Stimulated activated CD4-positive, alpha-beta T cell treated with anti-CD3 and anti-CD28 coated beads, Interleukin-2, amount 100 ng/mL, for 24 hours (primary cell): ENCODE results near the gene RTEL1.
A peak's percentile ranks its signal among the peaks of the same experiment; 100 is the strongest.
"Not testable (repeated sequence)": the region's sequence is repeated elsewhere in the genome, so short reads cannot be mapped to it uniquely, and the experiment has no call there.

Experiments used
- DNase-seq, 2 donors: peaks; one replicate each; pipeline ENCODE4 v3.0.0-alpha.2; 2020

Gene RTEL1

GRCh38 chr20:63730189-63730733, 72.1 kb downstream of the RTEL1 start:
- DNase-seq, result not testable (repeated sequence)

GRCh38 chr20:63731410-63731809, 73.3 kb downstream of the RTEL1 start:
- no peak for DNase-seq

DNA sequence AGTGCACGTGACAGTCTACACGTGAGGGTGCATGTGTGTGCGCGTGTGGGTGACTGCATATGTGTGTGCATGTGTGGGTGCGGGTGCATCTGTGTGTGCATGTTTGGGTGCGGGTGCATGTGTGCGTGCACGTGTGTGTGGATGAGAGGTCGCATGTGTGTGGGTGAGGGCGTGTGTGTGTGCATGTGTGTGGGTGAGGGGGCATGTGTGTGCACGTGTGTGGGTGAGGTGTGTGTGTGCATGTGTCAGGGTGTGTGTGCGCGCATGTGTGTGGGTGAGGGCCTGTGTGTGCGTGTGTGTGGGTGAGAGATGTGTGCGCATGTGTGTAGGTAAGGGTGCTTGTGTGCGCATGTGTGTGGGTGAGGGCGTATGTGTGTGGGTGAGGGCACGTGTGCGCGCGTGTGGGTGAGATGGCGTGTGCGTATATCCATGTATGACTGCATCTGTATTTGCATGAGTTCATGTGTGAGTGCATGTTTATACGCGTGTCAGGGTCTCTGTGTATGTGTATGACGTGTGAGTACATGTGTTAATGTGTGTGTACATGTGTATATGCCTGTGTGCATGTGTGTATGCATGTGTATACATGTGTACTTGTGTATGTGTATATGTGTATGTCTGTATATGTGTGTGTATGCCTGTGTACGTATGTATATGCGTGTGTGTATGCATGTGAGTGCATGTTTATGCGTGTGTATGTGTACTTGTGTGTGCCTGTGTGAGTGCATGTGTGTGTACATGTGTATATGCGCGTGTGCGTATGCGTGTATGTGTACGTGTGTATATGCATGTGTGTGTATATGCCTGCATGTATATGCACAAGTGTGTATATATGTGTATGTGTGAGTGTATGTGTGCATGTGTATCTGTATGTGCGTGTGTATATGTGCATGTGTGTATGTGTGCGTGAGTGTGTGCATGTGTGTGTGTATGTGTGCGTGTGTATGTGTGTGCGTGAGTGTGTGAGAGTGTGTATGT, 74.3 kb downstream of the RTEL1 start:
- no peak for DNase-seq

- DNase-seq, result no peak
Observed at GRCh38 chr20:63733117-63733516, 75.0 kb downstream of the RTEL1 start.

DNA sequence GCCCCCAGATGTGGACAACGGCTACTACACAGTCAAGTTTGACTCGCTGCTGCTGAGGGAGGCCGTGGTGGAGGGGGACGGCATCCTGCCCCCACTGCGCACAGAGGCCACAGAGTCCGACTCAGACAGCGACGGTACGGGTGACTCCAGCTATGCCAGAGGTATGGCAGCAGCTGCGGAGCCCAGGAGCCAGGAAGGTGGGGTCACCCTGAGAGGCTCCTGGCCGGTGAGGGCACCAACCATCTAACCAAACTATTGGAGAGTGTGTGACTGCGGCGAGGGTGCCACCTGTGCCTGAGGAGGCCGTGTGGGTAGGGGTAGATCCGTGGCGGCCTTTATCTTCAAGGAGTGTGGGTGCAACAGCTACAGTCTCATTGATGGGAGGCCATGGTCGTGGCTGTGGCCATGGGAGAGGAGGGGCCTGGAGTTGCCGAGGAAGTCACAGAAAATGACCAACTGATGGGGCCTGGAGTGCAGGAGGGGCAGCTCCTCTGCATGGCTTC, 75.5 kb downstream of the RTEL1 start:
- DNase-seq, result no peak

DNA sequence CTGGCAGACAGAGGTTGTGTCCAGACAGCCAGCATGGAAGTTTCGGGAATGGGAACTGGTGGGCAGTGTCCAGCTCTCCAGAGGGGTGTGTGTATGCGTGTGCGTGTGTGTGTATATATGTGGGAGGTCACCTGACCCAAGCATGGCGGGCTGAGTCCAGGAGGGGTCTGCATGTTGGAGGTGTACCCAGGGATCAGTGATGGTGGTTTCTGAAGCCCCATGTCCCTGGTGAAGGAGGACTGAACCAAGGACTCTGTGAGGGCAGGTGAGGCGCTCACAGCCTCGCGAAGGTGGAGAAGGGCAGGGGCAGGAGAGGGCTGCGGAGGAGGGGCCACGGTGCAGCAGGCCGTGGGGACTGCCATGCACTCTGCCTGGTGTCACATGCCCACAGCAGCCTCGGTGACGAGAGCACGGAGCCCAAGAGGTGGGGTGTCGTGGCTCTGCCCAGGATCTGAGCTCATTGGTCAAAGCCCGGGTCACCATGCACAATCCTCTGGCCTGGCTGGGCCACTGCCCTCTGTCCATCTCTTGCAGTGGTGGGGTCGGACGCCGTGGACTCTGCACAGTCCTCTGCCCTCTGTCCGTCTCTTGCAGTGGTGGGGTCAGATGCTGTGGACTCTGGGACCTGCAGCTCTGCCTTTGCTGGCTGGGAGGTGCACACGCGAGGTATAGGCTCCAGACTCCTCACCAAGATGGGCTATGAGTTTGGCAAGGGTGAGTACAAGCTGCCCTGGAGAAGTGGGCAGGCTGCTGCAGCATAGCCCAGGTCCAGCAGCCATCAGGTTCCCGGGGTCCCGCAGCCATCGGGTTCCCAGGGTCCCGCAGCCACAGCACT, 76.2 kb downstream of the RTEL1 start:
- DNase-seq, result no peak

- no peak for DNase-seq
Observed at GRCh38 chr20:63734946-63735858, 77.1 kb downstream of the RTEL1 start.

DNA sequence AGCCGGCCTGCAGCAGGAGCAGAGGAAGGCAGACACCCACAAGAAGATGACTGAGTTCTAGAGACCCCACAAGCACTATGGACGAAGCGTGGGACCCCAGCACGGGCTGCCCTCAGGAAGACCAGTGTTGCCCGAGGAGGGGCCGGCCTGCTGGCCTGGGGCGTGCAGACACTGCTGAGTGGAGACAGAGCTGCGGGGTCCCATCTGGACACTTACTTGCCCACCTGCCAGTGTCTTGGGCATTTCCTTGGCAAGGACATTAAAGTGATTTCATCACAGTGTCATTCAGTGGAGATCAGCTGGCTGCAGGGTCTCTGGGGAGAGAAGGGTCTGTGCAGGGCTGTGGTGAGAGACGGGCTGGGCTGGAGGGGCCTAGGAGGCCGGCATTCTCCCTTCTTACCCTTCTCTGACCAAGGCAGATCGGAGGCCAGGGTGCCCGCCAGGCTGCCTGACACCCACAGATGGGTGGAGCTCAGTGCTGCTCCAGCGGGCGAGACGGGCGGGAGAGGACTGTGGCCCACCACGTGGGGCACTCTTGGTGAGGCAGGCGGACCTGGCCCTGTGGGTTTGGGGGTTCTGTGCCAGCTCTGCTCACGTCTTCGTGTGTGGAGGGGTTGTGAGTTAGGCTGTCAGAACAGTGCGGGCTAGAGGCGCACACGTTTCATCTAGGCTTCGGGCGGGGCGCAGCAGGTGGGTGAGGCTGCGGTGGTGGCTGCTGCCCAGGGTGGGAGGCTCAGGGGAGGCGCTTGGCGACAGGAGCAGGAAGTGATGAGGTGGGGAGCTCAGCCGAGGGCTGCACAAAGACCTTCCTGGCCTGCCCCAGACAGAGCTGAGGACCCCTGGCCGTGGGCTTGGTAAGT, 78.0 kb downstream of the RTEL1 start, which contains the start of gene LIME1:
Gene LIME1 (plus strand): TSS at position 806 of the 860 bp plus-strand sequence. CDS start 886 bp downstream, outside the sequence.
- DNase-seq, result peak; percentile 64

GRCh38 chr20:63736893-63737694, 79.0 kb downstream of the RTEL1 start:
- DNase-seq, result peak; percentile 54 to 57

GRCh38 chr20:63737695-63737944, 79.5 kb downstream of the RTEL1 start:
- no peak for DNase-seq

GRCh38 chr20:63737945-63738686, 80.0 kb downstream of the RTEL1 start:
- DNase-seq, result peak; percentile 45 to 49

DNA sequence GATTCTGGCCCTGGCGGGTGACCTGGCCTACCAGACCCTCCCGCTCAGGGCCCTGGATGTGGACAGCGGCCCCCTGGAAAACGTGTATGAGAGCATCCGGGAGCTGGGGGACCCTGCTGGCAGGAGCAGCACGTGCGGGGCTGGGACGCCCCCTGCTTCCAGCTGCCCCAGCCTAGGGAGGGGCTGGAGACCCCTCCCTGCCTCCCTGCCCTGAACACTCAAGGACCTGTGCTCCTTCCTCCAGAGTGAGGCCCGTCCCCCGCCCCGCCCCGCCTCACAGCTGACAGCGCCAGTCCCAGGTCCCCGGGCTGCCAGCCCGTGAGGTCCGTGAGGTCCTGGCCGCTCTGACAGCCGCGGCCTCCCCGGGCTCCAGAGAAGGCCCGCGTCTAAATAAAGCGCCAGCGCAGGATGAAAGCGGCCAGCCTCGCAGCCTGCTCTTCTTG, 80.6 kb downstream of the RTEL1 start:
- DNase-seq, result peak; percentile 40 to 49

DNA sequence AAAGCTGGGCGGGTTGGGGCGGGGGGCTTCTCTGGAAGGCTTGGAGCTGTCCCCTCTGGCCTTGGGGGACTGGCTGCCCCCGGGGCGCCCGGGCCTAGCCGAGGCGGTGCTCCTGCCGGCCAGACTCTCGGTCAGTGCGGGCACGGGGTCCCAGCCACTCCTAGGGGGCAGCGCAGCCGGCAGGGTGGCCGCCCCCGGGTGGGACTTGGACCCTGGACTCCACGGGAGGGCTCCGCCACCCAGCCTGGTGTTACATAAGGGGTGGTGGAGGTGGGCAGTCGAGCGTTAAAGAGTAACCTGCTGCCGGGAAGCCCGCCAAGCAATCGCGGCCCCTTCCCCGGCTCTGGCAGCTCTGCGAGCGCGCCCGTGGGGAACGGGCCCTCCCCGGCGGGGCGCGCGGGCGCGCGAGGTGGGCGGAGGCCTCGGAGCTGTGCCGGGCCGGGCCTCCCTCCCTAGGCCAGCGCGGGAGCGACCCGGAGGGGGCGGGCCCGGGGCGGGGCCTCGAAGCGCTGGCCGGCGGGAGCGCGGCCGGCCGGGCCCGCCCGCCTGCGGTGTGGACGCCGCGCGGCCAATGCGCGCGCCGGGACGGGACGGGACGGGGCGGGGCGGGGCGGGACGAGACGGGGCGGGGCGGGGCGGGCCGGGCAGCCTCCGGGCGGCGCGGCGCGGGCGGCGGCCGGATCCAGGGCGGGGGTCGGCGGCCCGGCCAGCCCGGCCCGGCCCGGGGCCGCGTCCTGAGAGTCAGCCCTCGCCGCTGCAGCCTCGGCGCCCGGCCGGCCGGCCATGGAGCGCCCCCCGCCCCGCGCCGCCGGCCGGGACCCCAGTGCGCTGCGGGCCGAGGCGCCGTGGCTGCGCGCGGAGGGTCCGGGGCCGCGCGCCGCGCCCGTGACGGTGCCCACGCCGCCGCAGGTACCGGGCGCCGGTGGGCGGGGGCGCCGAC, 81.3 kb downstream of the RTEL1 start, which contains the start of gene SLC2A4RG:
Gene SLC2A4RG (plus strand): TSS at position 647 of the 940 bp plus-strand sequence. CDS start 137 bp downstream, at position 784.
- DNase-seq, result peak; percentile 60 to 79

GRCh38 chr20:63740070-63740626, 82.0 kb downstream of the RTEL1 start:
- DNase-seq, result peak; percentile 48 to 51

GRCh38 chr20:63740627-63741353, 82.7 kb downstream of the RTEL1 start:
- peak in 1 of 2 donors; percentile 45 for DNase-seq

DNA sequence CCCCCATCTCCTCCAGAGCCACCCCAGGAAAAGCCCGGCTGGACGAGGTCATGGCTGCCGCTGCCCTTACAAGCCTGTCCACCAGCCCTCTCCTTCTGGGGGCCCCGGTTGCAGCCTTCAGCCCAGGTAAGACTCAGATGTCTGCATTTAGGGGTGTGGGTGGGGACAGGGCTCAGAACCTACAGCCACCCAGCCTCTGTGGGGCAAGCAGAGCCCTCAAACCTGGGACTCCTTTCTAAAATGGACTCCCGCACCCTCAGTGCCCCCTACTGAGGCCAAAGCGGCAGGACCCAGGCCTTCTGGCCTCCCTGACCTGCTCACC, 83.2 kb downstream of the RTEL1 start:
- no peak for DNase-seq
